K562 (cell line): ENCODE measurements around the gene LRP1. TPM values are rescaled to one million over a fixed set of nuclear protein-coding genes. Genes with fewer than 3 reads are reported as not detected.

Experiments used
- ATAC-seq: fragments of 200-7000 bp; cut with Tn5 transposase; 3 replicates; pipeline ENCODE4 v1.9.1; 2020; ENCODE audit warnings: moderate library complexity
- BruUV-seq: library from RNA; stranded (reverse); fragments of 400-500 nt; replicated peaks from 2 replicates; lab custom pipeline; 2021; lab: Mats Ljungman, UMichigan
- CTCF ChIA-PET: fragments of 300-600 bp; formaldehyde crosslinking; extraction: SDS; loops from one replicate; lab custom pipeline; 2021; ENCODE audit warnings: low intra/inter-chr PET ratio; lab: Yijun Ruan, JAX
- POLR2A ChIA-PET: fragments of 300-600, 350-650 bp; sonication (Branson Sonifier 250); formaldehyde crosslinking; extraction: SDS; loops from one replicate; lab custom pipeline; 2021; ENCODE audit warnings: antibody characterized with exemption, inconsistent platforms; lab: Yijun Ruan, JAX
- DNase-seq, 4 experiments: peaks; one replicate each; pipeline versions ENCODE4 v3.0.0 to v3.0.0-alpha.2; 2011 to 2018; ENCODE audit warnings: low spot score in 3 of 4, mixed read lengths in 3 of 4; ENCODE audit errors: extremely low read depth in 1 of 4
- FAIRE-seq: peaks from 2 replicates; lab custom pipeline; 2011; peaks lifted over from hg19 to GRCh38; lab: Jason Lieb, UNC
- H2AFZ ChIP-seq: 2 replicates; pipeline ENCODE4 v1.6.0; 2011; ENCODE audit warnings: low read depth, low read length, control low read depth, inconsistent platforms
- H3K27ac ChIP-seq: fragments of 200-600 bp; 3 replicates; pipeline ENCODE4 v1.8.0; 2011; ENCODE audit warnings: low read depth, mild to moderate bottlenecking, control low read depth, inconsistent platforms, low read length, moderate library complexity, mixed read lengths; ENCODE audit errors: extremely low read depth
- H3K27me3 ChIP-seq, 2 experiments: fragments of 300-600 bp in 1 of 2; 2 replicates in 1 of 2; 3 replicates in 1 of 2; pipeline versions ENCODE4 v1.6.0 to v1.8.0; 2011; ENCODE audit warnings: inconsistent platforms in 2 of 2, low read length in 2 of 2, mild to moderate bottlenecking in 1 of 2, mixed read lengths in 1 of 2, moderate library complexity in 1 of 2; ENCODE audit not compliant: control insufficient read depth in 2 of 2, insufficient read depth in 2 of 2
- H3K36me3 ChIP-seq: fragments of 300-600 bp; 3 replicates; pipeline ENCODE4 v1.8.0; 2011; ENCODE audit warnings: mild to moderate bottlenecking, low read length, inconsistent platforms; ENCODE audit not compliant: control insufficient read depth, insufficient read depth
- H3K4me1 ChIP-seq, 2 experiments: fragments of 200-600 bp in 1 of 2; replicated peaks in 1 of 2; 2 replicates in 1 of 2; 3 replicates in 1 of 2; pipeline versions ENCODE4 v1.5.1 to v1.8.0; 2011; ENCODE audit warnings: inconsistent platforms in 2 of 2, low read length in 2 of 2, mild to moderate bottlenecking in 1 of 2, mixed read lengths in 1 of 2, moderate library complexity in 1 of 2; ENCODE audit not compliant: control insufficient read depth in 2 of 2, insufficient read depth in 2 of 2
- H3K4me2 ChIP-seq: 2 replicates; pipeline ENCODE4 v1.6.1; 2011; ENCODE audit warnings: low read length, control low read depth, inconsistent platforms, mixed read lengths; ENCODE audit not compliant: insufficient read depth
- H3K4me3 ChIP-seq: fragments of 200-600 bp; sonication (generic), shearing (Covaris generic); 2 replicates; pipeline ENCODE4 v1.5.1; 2016; ENCODE audit warnings: control low read depth, inconsistent platforms
- H3K79me2 ChIP-seq: fragments of 200-600 bp; 3 replicates; pipeline ENCODE4 v1.8.0; 2011; ENCODE audit warnings: low read length, inconsistent platforms; ENCODE audit not compliant: control insufficient read depth, insufficient read depth
- H3K9ac ChIP-seq, 2 experiments: 2 replicates each; pipeline versions ENCODE4 v1.6.0 to v1.6.1; 2011; ENCODE audit warnings: low read depth in 2 of 2, low read length in 2 of 2, control low read depth in 1 of 2, inconsistent platforms in 1 of 2, mild to moderate bottlenecking in 1 of 2, mixed read lengths in 1 of 2; ENCODE audit not compliant: insufficient read depth in 1 of 2
- H3K9me1 ChIP-seq: one replicate; pipeline ENCODE4 v1.6.0; 2011; ENCODE audit warnings: inconsistent platforms, mild to moderate bottlenecking, low read length, moderate library complexity; ENCODE audit not compliant: control insufficient read depth, insufficient read depth
- H3K9me3 ChIP-seq: replicated peaks from 2 replicates; pipeline ENCODE4 v1.5.1; 2011; ENCODE audit warnings: low read depth, low read length, inconsistent platforms; ENCODE audit not compliant: control insufficient read depth, insufficient read depth
- H4K20me1 ChIP-seq: replicated peaks from 2 replicates; pipeline ENCODE4 v1.6.1; 2011; ENCODE audit warnings: low read length, inconsistent platforms, mixed read lengths; ENCODE audit not compliant: control insufficient read depth, insufficient read depth
- CREB3L1 ChIP-seq: fragments of 450-650 bp; IDR thresholded peaks from 2 replicates; pipeline ENCODE4 v1.6.1; 2014; ENCODE audit warnings: low read depth, mild to moderate bottlenecking, moderate library complexity, borderline replicate concordance
- CREBBP ChIP-seq: IDR thresholded peaks from one replicate; pipeline ENCODE4 v1.6.1; 2012; ENCODE audit warnings: low read depth, mild to moderate bottlenecking, control low read depth, inconsistent platforms, low read length
- FOXA3 ChIP-seq, 2 experiments: fragments of 450-650 bp in 1 of 2; sonication (generic) in 1 of 2; formaldehyde crosslinking; IDR thresholded peaks in 1 of 2; conservative IDR thresholded peaks in 1 of 2; 2 replicates each; pipeline versions ENCODE4 v1.4.0 to v1.8.0; 2020 to 2022; ENCODE audit warnings: mild to moderate bottlenecking in 2 of 2, missing genetic modification reagents in 1 of 2
- ZBTB12 ChIP-seq: fragments of 250-450 bp; sonication (Bioruptor Pico); IDR thresholded peaks from 2 replicates; pipeline ENCODE4 v1.4.0; 2020
- ZNF184 ChIP-seq: sonication (generic); formaldehyde crosslinking; IDR thresholded peaks from 2 replicates; pipeline ENCODE4 v1.5.0; 2020; ENCODE audit warnings: missing genetic modification reagents
- ZNF316 ChIP-seq: fragments of 450-650 bp; IDR thresholded peaks from 2 replicates; pipeline ENCODE4 v1.6.1; 2016
- ZNF57 ChIP-seq: fragments of 450-650 bp; formaldehyde crosslinking; IDR thresholded peaks from 2 replicates; pipeline ENCODE4 v1.4.0; 2020; ENCODE audit warnings: mild to moderate bottlenecking, moderate library complexity
- WGBS: fragments of 100-300 bp; shearing (Covaris generic); methylation state at CpG from one replicate; pipeline ENCODE4 v1.1.6; 2016; ENCODE audit warnings: low coverage, mixed read lengths; ENCODE audit not compliant: insufficient coverage; ENCODE audit errors: missing lambda C conversion rate; 5-methylcytosine and 5-hydroxymethylcytosine counted together
- in situ Hi-C: fragments of 300-500 bp; cut with MboI; formaldehyde crosslinking; loops from 4 replicates; pipeline ENCODE4 v1.15.0; 2018; ENCODE audit warnings: inconsistent platforms, mixed read lengths
- intact Hi-C: fragments of 100-400 bp; cut with micrococcal nuclease; formaldehyde crosslinking; loops from 2 replicates; pipeline ENCODE4 v1.14.2; 2022
- polyA plus RNA-seq, 8 experiments: library from polyadenylated mRNA; depleted of rRNA in 4 of 8; stranded (reverse) in 5 of 8; unstranded in 3 of 8; fragments of >200 nt; fragmentation: Nextera tagmentation in 2 of 8; fragmentation: Illumina TruSeq in 1 of 8; extraction: Ambion mirVana in 2 of 8; extraction: Trizol in 1 of 8; gene quantifications; 2 replicates each; pipeline versions ENCODE4 v1.2.1 to v1.2.3, GENCODE V29; 2011 to 2014; ENCODE audit warnings: inconsistent platforms in 1 of 8, missing spikeins in 1 of 8
- total RNA-seq, 7 experiments: library from RNA; depleted of rRNA in 6 of 7; stranded (reverse); fragments of >200 nt in 6 of 7; fragmentation: Illumina TruSeq in 2 of 7; extraction: Trizol in 2 of 7; gene quantifications; 2 replicates each; pipeline versions ENCODE4 v1.2.1 to v1.2.3, GENCODE V29; 2011 to 2021; ENCODE audit warnings: low replicate concordance in 1 of 7

Gene LRP1
- total and polyA plus RNA-seq, 9 of the 15 experiments (the other 6 are each of a cell fraction or from before 2014, with no cell fraction given), result 0.04 to 0.64 (median 0.19) TPM; not detected in 2

- Histone ChIP-seq H3K27ac (no peak overlapping the region), H3K4me1 (peaks cover 0 to 62% of the 10 kb centered on the region in 2 experiments; a peak in 2 of 5 replicates), H3K9me3 (no peaks in the 10 kb centered on the region), H3K4me2 (no peak overlapping the region), H3K79me2 (no peaks in the 10 kb centered on the region), H3K27me3 (peaks cover 71 to 98% of the 10 kb centered on the region in 2 experiments; a peak in 4 of 5 replicates), H3K9ac (peak overlapping the region in 1 of 2 experiments; percentile 66; a peak in 1 of 4 replicates), H3K9me1 (no peaks in the 10 kb centered on the region), H2AFZ (no peak overlapping the region), H3K4me3 (no peak overlapping the region), H3K36me3 (no peaks in the 10 kb centered on the region), H4K20me1 (peaks cover 44% of the 10 kb centered on the region)
- intact Hi-C loops (loop anchor here (5.0 kb wide), 1 partner anchor 46 kb away; no protein-coding TSS in a partner anchor), in situ Hi-C loops (no loop called here)
- peak; percentile 49 for TF ChIP-seq ZNF316
- no peak for TF ChIP-seq CREBBP
- no peak for FAIRE-seq
- POLR2A ChIA-PET, result interaction anchor here (0.5 to 1.1 kb wide), 4 partner anchors 12 to 1238 kb away, joined by 3 to 4 read pairs (median 4); no protein-coding TSS in a partner anchor
- no TSS peak for BruUV-seq
- CTCF ChIA-PET, result no interaction called here
- WGBS, result 0% methylated on average over 4 of the region's 4 CpGs
- ATAC-seq, result no peak
- DNase-seq, result no peak
Observed at GRCh38 chr12:57196439-57196838, 68.2 kb downstream of the LRP1 start.

- H3K9ac ChIP-seq, result peak overlapping the region in 1 of 2 experiments; percentile 66; a peak in 1 of 4 replicates
- H3K27me3 ChIP-seq, result peaks cover 77 to 98% of the 10 kb centered on the region in 2 experiments; a peak in 4 of 5 replicates
- peaks cover 44% of the 10 kb centered on the region for H4K20me1 ChIP-seq
- no peak overlapping the region for H3K4me3 ChIP-seq
- ChIA-PET CTCF (no interaction called here), POLR2A (interaction anchor here (0.5 to 1.1 kb wide), 4 partner anchors 11 to 1239 kb away, joined by 3 to 4 read pairs (median 4); no protein-coding TSS in a partner anchor)
- peaks cover 0 to 65% of the 10 kb centered on the region in 2 experiments; a peak in 2 of 5 replicates for H3K4me1 ChIP-seq
- FAIRE-seq (no peak), ATAC-seq (no peak), DNase-seq (no peak)
- H3K4me2 ChIP-seq, result no peak overlapping the region
- H3K9me3 ChIP-seq, result no peaks in the 10 kb centered on the region
- H2AFZ ChIP-seq, result no peak overlapping the region
- BruUV-seq, result no TSS peak
- 12% methylated on average over 22 of the region's 22 CpGs for WGBS
- no peak overlapping the region for H3K27ac ChIP-seq
- in situ Hi-C loops (no loop called here), intact Hi-C loops (loop anchor here (5.0 kb wide), 1 partner anchor 45 kb away; no protein-coding TSS in a partner anchor)
- H3K36me3 ChIP-seq, result no peaks in the 10 kb centered on the region
- TF ChIP-seq ZNF184 (CRISPR knock-in tag) (no peak), ZBTB12 (CRISPR knock-in tag) (no peak), ZNF57 (no peak), CREB3L1 (no peak), FOXA3 (CRISPR knock-in tag; conservative IDR thresholded peaks at IDR 0.05 in 1 of 2, IDR thresholded peaks at IDR 0.05 in 1 of 2) (no peak)
- H3K79me2 ChIP-seq, result no peaks in the 10 kb centered on the region
- H3K9me1 ChIP-seq, result no peaks in the 10 kb centered on the region
Observed at GRCh38 chr12:57196956-57197355, 68.7 kb downstream of the LRP1 start.
